KMS-11 (cell line): ENCODE results near the gene ESM1.

Experiments used
- H2AFZ ChIP-seq: fragments of 200-600 bp; sonication (generic); 2 replicates; pipeline ENCODE4 v1.6.1; 2016; ENCODE audit warnings: antibody characterized with exemption, mixed run types, low read depth
- H3K27ac ChIP-seq: fragments of 200-600 bp; sonication (generic); 2 replicates; pipeline ENCODE4 v1.6.1; 2016; ENCODE audit warnings: mild to moderate bottlenecking, mixed run types
- H3K27me3 ChIP-seq: fragments of 200-600 bp; sonication (generic); 2 replicates; pipeline ENCODE4 v1.6.1; 2017; ENCODE audit warnings: mild to moderate bottlenecking, low read depth, mixed run types, moderate library complexity; ENCODE audit not compliant: insufficient read depth
- H3K36me3 ChIP-seq: fragments of 200-600 bp; sonication (generic); 2 replicates; pipeline ENCODE4 v1.6.1; 2017; ENCODE audit warnings: mild to moderate bottlenecking, mixed run types; ENCODE audit not compliant: insufficient read depth
- H3K4me1 ChIP-seq: fragments of 200-600 bp; sonication (generic); 2 replicates; pipeline ENCODE4 v1.6.1; 2016; ENCODE audit warnings: mild to moderate bottlenecking, low read depth, mixed run types; ENCODE audit not compliant: poor library complexity, severe bottlenecking
- H3K4me2 ChIP-seq: fragments of 200-600 bp; sonication (generic); 2 replicates; pipeline ENCODE4 v1.7.0; 2016; ENCODE audit warnings: mild to moderate bottlenecking, mixed run types
- H3K4me3 ChIP-seq: fragments of 200-600 bp; sonication (generic); IDR thresholded peaks from 2 replicates; pipeline ENCODE4 v1.6.1; 2017; ENCODE audit warnings: low read depth, low read length, mixed read lengths; ENCODE audit not compliant: insufficient read depth
- H3K79me2 ChIP-seq: fragments of 200-600 bp; sonication (generic); 2 replicates; pipeline ENCODE4 v1.6.1; 2016; ENCODE audit warnings: low read depth, mixed run types; ENCODE audit not compliant: insufficient read depth
- H3K9ac ChIP-seq: fragments of 200-600 bp; sonication (generic); 2 replicates; pipeline ENCODE4 v1.6.1; 2016; ENCODE audit warnings: mild to moderate bottlenecking, mixed run types
- H4K20me1 ChIP-seq: fragments of 200-600 bp; sonication (generic); 2 replicates; pipeline ENCODE4 v1.6.1; 2016; ENCODE audit warnings: mild to moderate bottlenecking, mixed run types; ENCODE audit not compliant: insufficient read depth
- TF ChIP-seq, protein P1 (sequence below): fragments of 200-600 bp; sonication (generic); conservative IDR thresholded peaks from 2 replicates; pipeline ENCODE4 v1.6.1; 2017; ENCODE audit warnings: low read depth, mild to moderate bottlenecking, antibody characterized with exemption, low read length, moderate library complexity, mixed read lengths

The ESM1 gene

DNA sequence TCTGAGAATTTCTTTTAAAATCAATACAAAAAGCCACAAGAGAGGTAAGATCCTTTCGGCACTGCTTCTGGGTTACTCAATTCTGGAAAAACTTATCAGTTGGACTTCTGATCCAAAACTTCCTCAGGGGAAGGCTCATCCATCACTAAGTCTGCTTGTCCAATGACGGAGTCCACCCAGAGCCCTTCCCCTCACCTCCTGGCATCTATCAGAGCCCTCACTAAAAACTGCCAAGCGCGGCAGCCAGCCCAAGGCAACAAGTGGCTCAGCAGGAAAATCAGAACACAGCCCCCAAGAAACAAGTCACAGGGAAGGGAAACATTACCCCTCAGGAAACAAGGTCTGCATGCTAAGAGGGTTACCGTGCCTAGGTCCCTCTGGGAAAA lies 869 bp upstream of the ESM1 start:
- no peaks in the 10 kb centered on the region for H3K79me2 ChIP-seq
- no peak overlapping the region for H2AFZ ChIP-seq
- no peak overlapping the region for H3K4me2 ChIP-seq
- no peaks in the 10 kb centered on the region for H3K4me1 ChIP-seq
- no peak overlapping the region for H3K9ac ChIP-seq
- no peaks in the 10 kb centered on the region for H3K36me3 ChIP-seq
- H3K27ac ChIP-seq: no peak overlapping the region
- H3K27me3 ChIP-seq: no peaks in the 10 kb centered on the region
- no peak overlapping the region for H3K4me3 ChIP-seq
- TF ChIP-seq, protein P1, sequence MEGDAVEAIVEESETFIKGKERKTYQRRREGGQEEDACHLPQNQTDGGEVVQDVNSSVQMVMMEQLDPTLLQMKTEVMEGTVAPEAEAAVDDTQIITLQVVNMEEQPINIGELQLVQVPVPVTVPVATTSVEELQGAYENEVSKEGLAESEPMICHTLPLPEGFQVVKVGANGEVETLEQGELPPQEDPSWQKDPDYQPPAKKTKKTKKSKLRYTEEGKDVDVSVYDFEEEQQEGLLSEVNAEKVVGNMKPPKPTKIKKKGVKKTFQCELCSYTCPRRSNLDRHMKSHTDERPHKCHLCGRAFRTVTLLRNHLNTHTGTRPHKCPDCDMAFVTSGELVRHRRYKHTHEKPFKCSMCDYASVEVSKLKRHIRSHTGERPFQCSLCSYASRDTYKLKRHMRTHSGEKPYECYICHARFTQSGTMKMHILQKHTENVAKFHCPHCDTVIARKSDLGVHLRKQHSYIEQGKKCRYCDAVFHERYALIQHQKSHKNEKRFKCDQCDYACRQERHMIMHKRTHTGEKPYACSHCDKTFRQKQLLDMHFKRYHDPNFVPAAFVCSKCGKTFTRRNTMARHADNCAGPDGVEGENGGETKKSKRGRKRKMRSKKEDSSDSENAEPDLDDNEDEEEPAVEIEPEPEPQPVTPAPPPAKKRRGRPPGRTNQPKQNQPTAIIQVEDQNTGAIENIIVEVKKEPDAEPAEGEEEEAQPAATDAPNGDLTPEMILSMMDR: no peak
- H4K20me1 ChIP-seq: no peaks in the 10 kb centered on the region

DNA sequence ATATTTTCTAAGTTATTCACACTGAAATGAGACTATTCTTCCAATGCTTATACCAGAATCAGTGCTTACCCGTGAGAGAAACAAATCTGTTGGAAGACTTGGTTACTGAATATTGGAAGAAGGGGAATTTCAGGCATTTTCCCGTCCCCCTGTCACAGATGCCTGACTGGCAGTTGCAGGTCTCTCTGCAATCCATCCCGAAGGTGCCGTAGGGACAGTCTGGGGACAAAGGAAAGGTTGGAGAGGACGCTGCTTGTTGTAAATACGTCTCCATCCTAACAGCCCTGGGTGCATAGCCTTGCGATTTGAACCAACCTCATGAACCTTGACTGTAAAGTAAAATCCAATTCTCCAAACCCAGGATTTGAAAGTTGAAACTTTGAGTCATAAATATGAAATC lies 3.5 kb downstream of the ESM1 start:
- H3K79me2 ChIP-seq: no peaks in the 10 kb centered on the region
- no peaks in the 10 kb centered on the region for H3K4me1 ChIP-seq
- no peak overlapping the region for H2AFZ ChIP-seq
- no peaks in the 10 kb centered on the region for H3K36me3 ChIP-seq
- H4K20me1 ChIP-seq: no peaks in the 10 kb centered on the region
- H3K9ac ChIP-seq: no peak overlapping the region
- no peak overlapping the region for H3K4me2 ChIP-seq
- no peak overlapping the region for H3K4me3 ChIP-seq
- H3K27me3 ChIP-seq: no peaks in the 10 kb centered on the region
- TF ChIP-seq, protein P1: no peak
- H3K27ac ChIP-seq: no peak overlapping the region

DNA sequence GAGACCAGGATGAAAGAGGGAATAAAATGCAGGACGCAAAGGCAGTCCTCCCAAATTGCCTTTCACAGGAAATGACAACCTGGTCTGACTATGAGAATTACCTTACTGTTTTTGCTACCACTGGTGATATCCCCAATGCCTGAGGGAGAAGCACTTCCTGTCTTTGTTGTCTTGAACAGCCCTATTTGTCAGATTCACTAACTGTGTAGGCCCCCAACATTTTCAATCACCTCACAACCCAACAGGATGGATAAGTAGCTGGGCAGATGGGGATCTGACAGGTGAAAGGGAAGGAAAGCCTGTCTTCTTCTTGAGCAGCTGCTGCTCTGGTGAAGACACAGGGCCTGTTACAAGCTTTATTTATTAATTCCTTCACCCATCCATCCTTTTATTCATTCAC lies 9.7 kb downstream of the ESM1 start:
- Histone ChIP-seq H3K4me1 (no peaks in the 10 kb centered on the region), H3K4me3 (no peak overlapping the region), H3K9ac (no peak overlapping the region), H3K27ac (no peak overlapping the region), H3K27me3 (no peaks in the 10 kb centered on the region), H3K4me2 (no peak overlapping the region), H2AFZ (no peak overlapping the region), H4K20me1 (no peaks in the 10 kb centered on the region), H3K79me2 (no peaks in the 10 kb centered on the region), H3K36me3 (no peaks in the 10 kb centered on the region)
- TF ChIP-seq, protein P1: no peak

DNA sequence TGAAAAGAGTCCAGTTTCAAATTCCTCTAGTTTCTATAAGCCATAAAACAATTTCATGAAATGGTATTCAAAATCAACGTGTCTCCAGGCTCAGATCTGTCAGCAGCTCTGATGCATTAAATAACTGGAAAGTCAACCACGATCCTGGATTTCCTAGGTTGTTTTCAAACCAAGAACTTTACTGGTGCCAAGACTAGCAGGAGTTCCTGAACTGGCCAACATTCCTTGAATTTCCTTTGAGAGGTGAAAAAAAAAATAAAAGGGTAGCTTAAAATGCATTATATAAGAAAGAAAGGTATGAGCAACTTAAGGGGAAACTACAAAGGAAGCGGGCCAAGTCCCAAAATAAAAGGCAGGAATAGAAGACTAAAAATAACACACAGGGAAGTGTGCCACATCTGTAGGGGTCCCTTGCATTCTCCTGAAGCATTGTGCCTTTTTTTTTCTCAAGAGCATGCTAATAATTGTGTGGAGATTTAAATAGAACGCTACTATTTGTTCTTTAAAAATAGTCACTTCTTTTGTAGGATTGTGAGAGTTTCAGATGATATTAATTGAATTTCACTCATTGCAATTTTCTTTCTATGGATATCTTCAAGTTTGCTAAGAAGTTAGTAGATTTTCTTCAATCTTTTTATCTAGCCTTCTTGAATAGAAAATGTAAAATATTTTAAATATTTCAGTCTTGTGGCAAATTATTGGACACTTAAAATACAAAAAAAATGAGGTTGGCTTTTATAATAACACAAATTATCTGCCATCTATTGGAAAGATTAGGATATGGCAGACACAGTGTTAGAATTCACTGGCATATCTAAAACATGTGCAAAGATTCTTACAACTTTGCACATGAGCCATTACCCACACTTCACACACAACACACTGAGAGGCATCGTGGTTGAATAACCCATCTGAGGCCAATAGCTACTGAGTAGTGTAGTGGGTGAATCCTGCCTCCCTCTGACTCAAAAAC lies 15.3 kb downstream of the ESM1 start:
- Histone ChIP-seq H4K20me1 (no peaks in the 10 kb centered on the region), H2AFZ (no peak overlapping the region)
- TF ChIP-seq, protein P1: no peak; the same call in 1 of the 2 replicates

More for the DNA sequence above, 15.3 kb downstream of the ESM1 start:
- H3K4me1 ChIP-seq: no peaks in the 10 kb centered on the region
- H3K27ac ChIP-seq: no peak overlapping the region
- no peak overlapping the region for H3K4me3 ChIP-seq
- no peak overlapping the region for H3K9ac ChIP-seq
- H3K27me3 ChIP-seq: no peaks in the 10 kb centered on the region
- H3K4me2 ChIP-seq: no peak overlapping the region
- no peaks in the 10 kb centered on the region for H3K79me2 ChIP-seq
- H3K36me3 ChIP-seq: no peaks in the 10 kb centered on the region
